A549 treated with CpdA at 1 μM for 4 hours (cell line): ENCODE results near the gene ZMIZ1. TPM values are rescaled to one million over a fixed set of nuclear protein-coding genes. Genes with fewer than 3 reads are reported as not detected.

ENCODE experiments used
- total RNA-seq: library from RNA; stranded (reverse); fragments of 200-300 nt; extraction: Qiagen RNA extraction; gene quantifications from 5 replicates; pipeline ENCODE4 v1.2.3, GENCODE V29; 2022; ENCODE audit warnings: low read depth

Gene ZMIZ1, protein sequence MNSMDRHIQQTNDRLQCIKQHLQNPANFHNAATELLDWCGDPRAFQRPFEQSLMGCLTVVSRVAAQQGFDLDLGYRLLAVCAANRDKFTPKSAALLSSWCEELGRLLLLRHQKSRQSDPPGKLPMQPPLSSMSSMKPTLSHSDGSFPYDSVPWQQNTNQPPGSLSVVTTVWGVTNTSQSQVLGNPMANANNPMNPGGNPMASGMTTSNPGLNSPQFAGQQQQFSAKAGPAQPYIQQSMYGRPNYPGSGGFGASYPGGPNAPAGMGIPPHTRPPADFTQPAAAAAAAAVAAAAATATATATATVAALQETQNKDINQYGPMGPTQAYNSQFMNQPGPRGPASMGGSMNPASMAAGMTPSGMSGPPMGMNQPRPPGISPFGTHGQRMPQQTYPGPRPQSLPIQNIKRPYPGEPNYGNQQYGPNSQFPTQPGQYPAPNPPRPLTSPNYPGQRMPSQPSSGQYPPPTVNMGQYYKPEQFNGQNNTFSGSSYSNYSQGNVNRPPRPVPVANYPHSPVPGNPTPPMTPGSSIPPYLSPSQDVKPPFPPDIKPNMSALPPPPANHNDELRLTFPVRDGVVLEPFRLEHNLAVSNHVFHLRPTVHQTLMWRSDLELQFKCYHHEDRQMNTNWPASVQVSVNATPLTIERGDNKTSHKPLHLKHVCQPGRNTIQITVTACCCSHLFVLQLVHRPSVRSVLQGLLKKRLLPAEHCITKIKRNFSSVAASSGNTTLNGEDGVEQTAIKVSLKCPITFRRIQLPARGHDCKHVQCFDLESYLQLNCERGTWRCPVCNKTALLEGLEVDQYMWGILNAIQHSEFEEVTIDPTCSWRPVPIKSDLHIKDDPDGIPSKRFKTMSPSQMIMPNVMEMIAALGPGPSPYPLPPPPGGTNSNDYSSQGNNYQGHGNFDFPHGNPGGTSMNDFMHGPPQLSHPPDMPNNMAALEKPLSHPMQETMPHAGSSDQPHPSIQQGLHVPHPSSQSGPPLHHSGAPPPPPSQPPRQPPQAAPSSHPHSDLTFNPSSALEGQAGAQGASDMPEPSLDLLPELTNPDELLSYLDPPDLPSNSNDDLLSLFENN
- total RNA-seq: 62.6 to 82.7 TPM (median 74.9 TPM) in 5 replicates

DNA sequence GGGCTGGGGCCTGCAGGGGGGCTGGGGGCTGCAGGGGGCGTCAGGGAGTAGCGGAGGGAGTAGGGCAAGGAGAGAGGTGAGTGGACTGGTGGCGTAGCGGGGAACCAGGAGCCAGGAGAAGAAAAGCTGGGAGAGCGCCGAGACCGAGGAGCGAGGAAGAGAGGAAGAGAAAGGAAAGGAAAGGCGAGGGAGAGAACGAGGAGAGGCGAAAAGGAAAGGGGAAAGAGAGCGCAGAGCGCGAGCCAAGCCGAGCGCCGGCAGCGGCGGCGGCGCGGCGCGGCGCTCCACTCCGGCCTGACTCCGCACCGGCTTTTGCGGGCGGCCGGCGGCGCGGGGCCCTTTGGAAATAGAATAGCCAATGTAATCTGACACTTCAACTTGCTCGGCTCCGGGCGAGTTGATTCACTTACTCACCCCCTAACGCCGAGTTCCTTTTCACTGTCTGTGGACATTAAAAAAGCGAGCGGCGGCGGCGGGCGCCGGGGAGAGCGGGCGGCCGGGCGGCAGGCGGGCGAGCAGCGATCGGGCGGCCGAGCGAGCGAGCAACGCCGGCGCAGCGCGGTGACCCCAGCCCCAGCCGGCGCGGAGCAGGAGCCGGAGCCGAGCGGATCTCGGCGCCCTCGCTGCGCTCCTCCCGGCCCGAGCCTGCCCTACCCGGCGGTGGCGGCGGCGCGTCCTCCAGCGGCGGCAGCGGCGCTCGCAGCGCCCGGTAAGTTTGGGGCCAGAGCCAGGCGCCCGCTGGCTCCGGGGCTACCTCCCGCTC, at the start of gene ZMIZ1:
TSS of gene ZMIZ1 (plus strand) at position 405 of the 763 bp plus-strand sequence. CDS start 132,667 bp downstream, outside the sequence.

DNA sequence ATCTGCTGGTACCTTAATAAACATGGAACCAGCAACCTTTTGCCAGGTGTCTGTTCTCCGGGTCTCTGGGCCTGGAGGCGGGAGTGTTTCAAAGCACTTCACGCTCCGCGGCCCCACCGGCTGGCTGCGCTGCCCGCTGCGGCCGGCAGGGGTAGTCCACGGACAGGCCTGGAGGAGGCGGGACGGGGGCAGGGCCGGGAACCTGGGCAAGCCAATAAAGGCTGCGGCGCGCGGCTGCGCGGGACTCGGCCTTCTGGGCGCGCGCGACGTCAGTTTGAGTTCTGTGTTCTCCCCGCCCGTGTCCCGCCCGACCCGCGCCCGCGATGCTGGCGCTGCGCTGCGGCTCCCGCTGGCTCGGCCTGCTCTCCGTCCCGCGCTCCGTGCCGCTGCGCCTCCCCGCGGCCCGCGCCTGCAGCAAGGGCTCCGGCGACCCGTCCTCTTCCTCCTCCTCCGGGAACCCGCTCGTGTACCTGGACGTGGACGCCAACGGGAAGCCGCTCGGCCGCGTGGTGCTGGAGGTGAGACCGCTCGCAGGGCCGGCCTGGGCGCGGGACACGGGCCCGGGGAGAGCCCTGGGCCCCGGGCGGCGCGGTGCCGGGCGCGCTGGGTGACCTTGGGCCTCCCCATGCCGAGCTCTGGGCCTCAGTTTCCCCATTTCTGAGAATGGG, 278.6 kb downstream of the ZMIZ1 start, which contains the start of gene PPIF:
TSS of gene PPIF (plus strand) at position 244 of the 668 bp plus-strand sequence. CDS start at position 324, 80 bp downstream.

